Uterus (tissue), 4 donors: ENCODE data around the gene DPP6. TPM values are rescaled to one million over a fixed set of nuclear protein-coding genes. Genes with fewer than 3 reads are reported as not detected.

Experiments used
- DNase-seq, 2 donors: peaks; one replicate each; pipeline ENCODE4 v3.0.0-alpha.2; 2019 to 2020
- H3K27ac ChIP-seq, 2 donors: fragments of 200-600 bp; sonication (generic); 1 replicate in 1 of 2; 2 replicates in 1 of 2; pipeline ENCODE4 v1.5.1; 2016 to 2018
- H3K27me3 ChIP-seq, 2 donors: fragments of 200-600 bp; sonication (generic); one replicate each; pipeline ENCODE4 v1.5.1; 2018 to 2019; ENCODE audit warnings: control low read depth in 1 of 2
- H3K36me3 ChIP-seq, 2 donors: fragments of 200-600 bp; sonication (generic); one replicate each; pipeline ENCODE4 v1.5.1; 2019; ENCODE audit warnings: control low read depth in 1 of 2
- H3K4me1 ChIP-seq, 2 donors: fragments of 200-600 bp; sonication (generic); one replicate each; pipeline ENCODE4 v1.5.1; 2018 to 2019; ENCODE audit warnings: control low read depth in 1 of 2
- H3K4me3 ChIP-seq, 2 donors: fragments of 200-600 bp; sonication (generic); 1 replicate in 1 of 2; 2 replicates in 1 of 2; pipeline ENCODE4 v1.5.1; 2018 to 2019; ENCODE audit warnings: mild to moderate bottlenecking in 1 of 2
- H3K9me3 ChIP-seq, 2 donors: fragments of 200-600 bp; sonication (generic); one replicate each; pipeline ENCODE4 v1.5.1; 2019; ENCODE audit warnings: control low read depth in 1 of 2
- CTCF ChIP-seq, 4 experiments: fragments of 200-600 bp in 2 of 4; fragments of 450-650 bp in 2 of 4; sonication (generic) in 2 of 4; IDR thresholded peaks; one replicate each; pipeline ENCODE4 v1.5.1; 2016 to 2019; ENCODE audit warnings: antibody characterized with exemption in 4 of 4, mild to moderate bottlenecking in 2 of 4, moderate library complexity in 1 of 4
- POLR2A ChIP-seq, 2 donors: fragments of 450-650 bp; IDR thresholded peaks; one replicate each; pipeline ENCODE4 v1.6.1; 2016; ENCODE audit warnings: antibody characterized with exemption in 2 of 2, mild to moderate bottlenecking in 1 of 2, moderate library complexity in 1 of 2
- intact Hi-C: fragments of 100-400 bp; cut with DNase I; formaldehyde crosslinking; loops from one replicate; pipeline ENCODE4 v1.15.1; 2023; ENCODE audit warnings: low total_unique reads
- total RNA-seq, 4 donors: library from RNA; depleted of rRNA in 3 of 4; stranded (reverse); fragments of >200 nt in 3 of 4; gene quantifications; one replicate each; pipeline versions ENCODE4 v1.1.0 to v1.2.4, GENCODE V29; 2014 to 2023
- donor health status: DM: yes; HTN: yes; CAD: no.

Gene DPP6
- total RNA-seq, 4 donors from 2014 or later = 4.1 to 107 (median 42.7) TPM

- TF ChIP-seq POLR2A (IDR thresholded peaks at IDR 0.05) = no peak
- no peak for TF ChIP-seq CTCF (IDR thresholded peaks at IDR 0.05)
- no peaks in the 10 kb centered on the region for H3K4me1 ChIP-seq
- H3K9me3 ChIP-seq = no peaks in the 10 kb centered on the region
These were observed 421.2 kb downstream of the DPP6 start for GRCh38 chr7:154473360-154473759.

GRCh38 chr7:154474903-154475520 lies 422.8 kb downstream of the DPP6 start:
- DNase-seq = no peak
- Histone ChIP-seq H3K9me3 (no peaks in the 10 kb centered on the region), H3K4me3 (no peak overlapping the region), H3K27ac (no peak overlapping the region), H3K27me3 (no peaks in the 10 kb centered on the region), H3K4me1 (no peaks in the 10 kb centered on the region), H3K36me3 (no peaks in the 10 kb centered on the region)
- TF ChIP-seq POLR2A (IDR thresholded peaks at IDR 0.05) (no peak), CTCF (IDR thresholded peaks at IDR 0.05) (no peak)
- intact Hi-C loops = no loop called here

More at GRCh38 chr7:154473360-154473759, 421.2 kb downstream of the DPP6 start:
- intact Hi-C loops = no loop called here
- Histone ChIP-seq H3K36me3 (no peaks in the 10 kb centered on the region), H3K27ac (no peak overlapping the region), H3K27me3 (no peaks in the 10 kb centered on the region), H3K4me3 (no peak overlapping the region)
- no peak for DNase-seq

- no peak overlapping the region for H3K27ac ChIP-seq
- no peaks in the 10 kb centered on the region for H3K4me1 ChIP-seq
- DNase-seq = no peak
- H3K27me3 ChIP-seq = no peaks in the 10 kb centered on the region
- H3K9me3 ChIP-seq = no peaks in the 10 kb centered on the region
- no peaks in the 10 kb centered on the region for H3K36me3 ChIP-seq
- intact Hi-C loops = no loop called here
- TF ChIP-seq POLR2A (IDR thresholded peaks at IDR 0.05) = no peak
- TF ChIP-seq CTCF (IDR thresholded peaks at IDR 0.05) = no peak
- H3K4me3 ChIP-seq = no peak overlapping the region
These were observed 423.7 kb downstream of the DPP6 start for GRCh38 chr7:154475864-154476263.

GRCh38 chr7:154480817-154481216 lies 428.6 kb downstream of the DPP6 start:
- Histone ChIP-seq H3K4me1 (no peaks in the 10 kb centered on the region), H3K27me3 (no peaks in the 10 kb centered on the region), H3K9me3 (no peaks in the 10 kb centered on the region), H3K36me3 (no peaks in the 10 kb centered on the region), H3K27ac (no peak overlapping the region), H3K4me3 (no peak overlapping the region)
- no peak for DNase-seq
- intact Hi-C loops = no loop called here
- TF ChIP-seq CTCF (IDR thresholded peaks at IDR 0.05) (no peak), POLR2A (IDR thresholded peaks at IDR 0.05) (no peak)

GRCh38 chr7:154482863-154483262 lies 430.7 kb downstream of the DPP6 start:
- Histone ChIP-seq H3K27ac (no peak overlapping the region), H3K4me1 (no peaks in the 10 kb centered on the region), H3K36me3 (no peaks in the 10 kb centered on the region), H3K9me3 (no peaks in the 10 kb centered on the region), H3K27me3 (no peaks in the 10 kb centered on the region), H3K4me3 (no peak overlapping the region)
- DNase-seq = no peak
- no peak for TF ChIP-seq CTCF (IDR thresholded peaks at IDR 0.05)
- no peak for TF ChIP-seq POLR2A (IDR thresholded peaks at IDR 0.05)
- intact Hi-C loops = no loop called here
